Memory B cell (primary cell): Measurements from ENCODE around the gene NGDN.

Experiments used
- ATAC-seq: fragments of 150-1000 bp; cut with Tn5 transposase; 2 replicates; pipeline ENCODE4 v1.10.0; 2021; ENCODE audit warnings: low read depth, mild to moderate bottlenecking, moderate library complexity
- DNase-seq, 2 donors: peaks; one replicate each; pipeline ENCODE4 v3.0.0; 2022; ENCODE audit warnings: low spot score in 2 of 2
- H3K27ac Mint-ChIP-seq: one replicate; pipeline ENCODE4 v1.8.0; 2022; ENCODE audit warnings: mild to moderate bottlenecking, moderate library complexity, mixed read lengths
- H3K27me3 Mint-ChIP-seq: one replicate; pipeline ENCODE4 v1.8.0; 2022; ENCODE audit warnings: mixed read lengths
- H3K36me3 Mint-ChIP-seq: one replicate; pipeline ENCODE4 v1.8.0; 2022; ENCODE audit warnings: mild to moderate bottlenecking, mixed read lengths
- H3K4me1 Mint-ChIP-seq: one replicate; pipeline ENCODE4 v1.8.0; 2022; ENCODE audit warnings: mixed read lengths
- H3K4me3 Mint-ChIP-seq: one replicate; pipeline ENCODE4 v1.8.0; 2022; ENCODE audit warnings: mild to moderate bottlenecking, moderate library complexity, mixed read lengths
- H3K9me3 Mint-ChIP-seq: one replicate; pipeline ENCODE4 v1.8.0; 2022; ENCODE audit warnings: mixed read lengths

NGDN gene

DNA sequence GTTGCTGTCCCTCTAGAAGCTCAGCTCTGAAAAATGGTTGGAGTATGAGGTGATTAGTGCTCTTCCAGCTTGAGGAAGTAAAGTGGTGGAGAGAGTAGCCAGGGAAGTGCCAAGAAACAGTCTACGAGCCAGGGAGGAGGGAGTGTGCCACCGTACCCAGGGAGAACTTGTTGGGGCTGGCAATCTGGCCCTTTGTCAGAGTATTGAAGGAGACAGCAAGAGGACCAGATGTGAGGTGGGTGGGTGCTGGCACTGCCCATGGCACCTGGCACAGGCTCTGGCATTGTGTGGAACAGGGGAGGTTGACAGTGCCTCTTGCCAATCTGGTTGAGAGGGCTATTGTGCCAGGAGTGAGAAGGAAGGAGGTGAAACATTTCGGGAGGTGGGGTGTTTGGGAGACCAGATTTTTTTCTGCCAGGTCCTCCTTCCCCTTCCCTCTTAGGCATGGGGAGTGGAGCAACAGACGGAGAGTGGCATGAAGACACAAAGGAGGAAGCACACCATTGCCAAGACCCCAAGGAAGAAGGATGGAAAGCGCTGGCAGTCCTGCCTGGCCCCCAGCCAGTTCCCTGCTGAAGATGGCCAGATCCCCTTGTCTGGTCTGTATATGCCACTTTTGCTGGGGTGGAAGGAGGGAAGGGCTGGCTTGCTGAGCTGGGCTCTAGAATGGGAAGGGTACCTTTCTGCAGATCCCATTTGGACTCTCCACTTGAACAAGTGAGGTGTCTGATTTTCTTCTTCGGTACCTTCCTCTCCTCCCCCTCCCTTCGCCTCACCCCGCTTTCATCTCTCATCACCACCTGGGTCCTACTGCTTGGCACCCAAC is 44.5 kb downstream of the NGDN start:
- no peak for DNase-seq
- no peak for ATAC-seq
- peaks cover 9% of the 10 kb centered on the region for H3K36me3 Mint-ChIP-seq
- no peaks in the 10 kb centered on the region for H3K9me3 Mint-ChIP-seq
- H3K27me3 Mint-ChIP-seq, result no peaks in the 10 kb centered on the region
- peaks cover 5% of the 10 kb centered on the region for H3K4me1 Mint-ChIP-seq
- no peak overlapping the region for H3K27ac Mint-ChIP-seq
- no peak overlapping the region for H3K4me3 Mint-ChIP-seq

DNA sequence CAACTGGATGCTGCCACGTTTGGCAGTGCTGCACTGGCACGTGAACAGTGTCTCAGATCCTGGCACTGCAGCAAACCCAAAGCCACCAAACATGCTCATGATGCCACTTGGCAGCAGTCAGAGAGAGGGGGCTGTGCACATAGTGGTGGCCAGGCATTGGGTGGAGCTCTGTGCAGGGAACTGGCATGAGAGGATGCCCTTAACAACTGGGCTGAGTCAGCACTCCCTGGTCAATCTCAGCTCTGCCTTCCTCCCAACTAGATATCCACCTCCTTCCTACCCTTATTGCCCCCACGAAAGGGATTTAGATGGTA is 45.1 kb downstream of the NGDN start:
- ATAC-seq (no peak), DNase-seq (no peak)
- no peak overlapping the region for H3K4me3 Mint-ChIP-seq
- H3K27ac Mint-ChIP-seq, result no peak overlapping the region
- no peaks in the 10 kb centered on the region for H3K9me3 Mint-ChIP-seq
- H3K27me3 Mint-ChIP-seq, result no peaks in the 10 kb centered on the region
- peaks cover 5% of the 10 kb centered on the region for H3K4me1 Mint-ChIP-seq
- H3K36me3 Mint-ChIP-seq, result peaks cover 9% of the 10 kb centered on the region

DNA sequence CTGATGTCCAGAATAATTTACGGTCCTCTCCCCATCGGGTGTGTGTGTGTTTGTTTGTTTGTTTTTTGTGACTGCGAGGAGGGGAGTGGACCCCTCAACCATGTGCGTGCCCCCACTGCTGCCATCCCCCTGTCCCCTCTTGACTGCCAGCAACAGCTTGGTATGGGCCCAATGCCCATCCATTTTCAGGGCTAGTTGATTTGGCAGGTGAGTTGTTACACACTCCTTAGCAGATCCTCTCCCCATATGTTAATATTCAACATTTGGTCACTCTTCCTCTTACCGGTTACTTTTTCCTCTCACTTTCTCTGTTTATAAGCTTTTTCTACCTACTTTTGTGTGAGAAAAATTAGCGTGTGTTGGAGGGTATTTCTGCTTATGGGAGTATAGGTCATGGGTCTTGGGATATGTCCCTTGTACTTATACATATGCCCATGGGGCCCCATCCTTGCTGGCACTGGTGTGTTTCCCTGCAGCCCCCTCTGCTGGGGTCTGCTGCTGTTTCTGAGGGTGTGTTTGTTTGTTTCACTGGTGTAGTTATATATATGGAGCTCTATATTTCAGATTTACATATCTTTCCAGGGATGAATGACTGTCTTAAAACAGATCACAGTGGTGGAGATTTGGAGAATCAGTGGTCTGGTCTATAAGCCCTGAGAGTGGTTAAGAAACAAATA is 48.3 kb downstream of the NGDN start:
- H3K36me3 Mint-ChIP-seq, result peaks cover 8% of the 10 kb centered on the region
- no peaks in the 10 kb centered on the region for H3K4me1 Mint-ChIP-seq
- H3K4me3 Mint-ChIP-seq, result no peak overlapping the region
- no peak for ATAC-seq
- no peak overlapping the region for H3K27ac Mint-ChIP-seq
- no peaks in the 10 kb centered on the region for H3K9me3 Mint-ChIP-seq
- no peak for DNase-seq
- no peaks in the 10 kb centered on the region for H3K27me3 Mint-ChIP-seq

DNA sequence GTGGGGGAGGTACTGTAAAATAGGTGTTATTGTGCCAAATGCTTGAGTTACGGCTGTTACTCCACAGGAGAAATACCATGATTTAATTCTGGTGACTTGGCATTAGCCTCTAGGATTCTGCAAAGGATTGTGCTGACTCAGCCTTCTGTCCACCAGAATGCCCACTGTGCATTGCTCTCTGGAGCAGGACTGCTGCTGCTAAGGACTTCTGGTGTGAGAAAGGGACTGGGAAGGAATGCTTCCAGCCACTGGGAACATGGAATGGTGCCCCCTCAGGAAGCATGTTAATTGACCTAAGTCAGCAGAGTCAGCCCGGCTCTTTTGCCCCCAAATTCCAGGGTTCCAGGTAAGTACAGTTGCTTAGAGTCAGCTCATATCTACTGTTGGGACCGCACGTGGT is 49.2 kb downstream of the NGDN start:
- no peak overlapping the region for H3K4me3 Mint-ChIP-seq
- no peak for ATAC-seq
- H3K36me3 Mint-ChIP-seq, result peaks cover 7% of the 10 kb centered on the region
- H3K9me3 Mint-ChIP-seq, result no peaks in the 10 kb centered on the region
- no peak overlapping the region for H3K27ac Mint-ChIP-seq
- no peaks in the 10 kb centered on the region for H3K4me1 Mint-ChIP-seq
- DNase-seq, result no peak
- no peaks in the 10 kb centered on the region for H3K27me3 Mint-ChIP-seq

DNA sequence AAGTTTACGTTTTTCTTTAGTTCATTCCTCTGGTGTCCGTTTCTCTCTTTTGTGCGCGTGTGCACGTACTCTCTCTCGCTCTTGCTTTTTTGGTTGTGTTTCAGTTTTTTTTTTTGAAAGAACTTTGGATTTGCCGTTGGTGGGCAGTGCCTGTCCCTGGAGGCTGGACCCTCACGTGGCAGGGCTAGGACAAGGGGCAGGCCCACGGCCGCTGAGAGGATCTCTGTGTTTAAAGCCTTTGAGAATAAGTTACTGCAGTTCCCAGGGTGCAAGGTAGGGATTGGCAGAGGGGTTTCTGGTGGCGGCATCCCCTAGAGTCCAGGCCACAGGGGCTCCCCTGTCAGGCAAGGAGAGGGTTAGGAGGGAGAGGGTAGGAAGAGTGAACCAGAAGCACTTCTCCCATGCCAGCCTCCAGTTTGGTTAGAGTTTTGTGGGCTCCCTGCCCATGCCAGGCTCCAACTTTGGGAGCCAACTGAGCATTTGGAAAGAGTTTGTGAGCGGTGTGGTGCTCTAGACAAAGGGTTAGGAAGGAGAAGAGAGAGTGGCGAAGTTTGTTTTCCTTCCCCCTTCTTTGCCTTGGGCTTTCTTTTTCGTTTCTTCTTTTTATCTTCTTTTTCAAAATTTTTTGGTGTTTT is 51.5 kb downstream of the NGDN start:
- no peak overlapping the region for H3K4me3 Mint-ChIP-seq
- H3K27ac Mint-ChIP-seq, result no peak overlapping the region
- H3K4me1 Mint-ChIP-seq, result no peaks in the 10 kb centered on the region
- H3K9me3 Mint-ChIP-seq, result no peaks in the 10 kb centered on the region
- no peak for ATAC-seq
- peaks cover 3% of the 10 kb centered on the region for H3K36me3 Mint-ChIP-seq
- no peak for DNase-seq
- H3K27me3 Mint-ChIP-seq, result no peaks in the 10 kb centered on the region

DNA sequence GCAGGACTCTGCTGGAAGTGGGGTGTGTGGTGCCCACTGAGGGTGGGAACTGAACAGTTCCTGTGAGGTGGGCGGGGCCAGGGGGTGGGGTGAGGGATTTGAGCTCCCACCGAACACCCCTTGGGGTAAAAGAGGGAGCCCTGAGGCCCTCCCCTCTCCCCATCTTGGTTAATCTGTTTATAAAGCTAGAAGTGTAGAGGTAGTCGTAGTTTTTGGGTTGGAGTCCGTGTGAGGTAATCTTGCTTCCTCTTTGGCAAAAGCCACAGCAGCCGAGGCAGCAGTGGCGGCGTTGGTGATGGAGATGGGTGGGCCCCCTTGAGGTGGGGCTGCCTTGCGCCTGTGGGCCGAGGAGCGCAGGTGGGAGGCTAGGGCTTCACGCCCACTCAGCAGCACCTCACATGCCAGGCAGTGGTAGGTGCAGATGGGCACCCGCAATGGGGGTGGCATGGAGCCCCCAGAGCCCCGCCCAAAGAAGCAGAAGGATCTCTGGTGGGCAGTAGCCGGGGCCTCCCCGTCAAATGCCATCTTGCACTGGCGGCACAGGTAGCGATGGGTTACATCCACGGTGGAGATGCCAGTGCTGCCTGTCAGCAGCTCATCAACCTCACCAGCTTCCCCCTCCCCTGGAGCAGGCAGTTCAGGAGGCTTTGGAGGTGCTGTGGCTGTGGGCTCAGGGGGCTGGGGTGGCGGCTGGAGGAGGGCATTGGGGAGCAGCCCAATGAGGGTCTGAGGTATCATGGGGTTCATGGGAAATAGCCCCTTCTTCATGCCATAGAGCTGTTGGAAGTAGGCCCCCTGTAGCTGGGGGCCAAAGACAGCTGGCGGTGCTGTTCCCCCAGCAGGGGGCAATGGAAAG is 52.5 kb downstream of the NGDN start:
- peaks cover 3% of the 10 kb centered on the region for H3K36me3 Mint-ChIP-seq
- H3K9me3 Mint-ChIP-seq, result no peaks in the 10 kb centered on the region
- H3K4me3 Mint-ChIP-seq, result no peak overlapping the region
- H3K27me3 Mint-ChIP-seq, result no peaks in the 10 kb centered on the region
- no peak for ATAC-seq
- H3K4me1 Mint-ChIP-seq, result peaks cover 2% of the 10 kb centered on the region
- no peak for DNase-seq
- H3K27ac Mint-ChIP-seq, result no peak overlapping the region

DNA sequence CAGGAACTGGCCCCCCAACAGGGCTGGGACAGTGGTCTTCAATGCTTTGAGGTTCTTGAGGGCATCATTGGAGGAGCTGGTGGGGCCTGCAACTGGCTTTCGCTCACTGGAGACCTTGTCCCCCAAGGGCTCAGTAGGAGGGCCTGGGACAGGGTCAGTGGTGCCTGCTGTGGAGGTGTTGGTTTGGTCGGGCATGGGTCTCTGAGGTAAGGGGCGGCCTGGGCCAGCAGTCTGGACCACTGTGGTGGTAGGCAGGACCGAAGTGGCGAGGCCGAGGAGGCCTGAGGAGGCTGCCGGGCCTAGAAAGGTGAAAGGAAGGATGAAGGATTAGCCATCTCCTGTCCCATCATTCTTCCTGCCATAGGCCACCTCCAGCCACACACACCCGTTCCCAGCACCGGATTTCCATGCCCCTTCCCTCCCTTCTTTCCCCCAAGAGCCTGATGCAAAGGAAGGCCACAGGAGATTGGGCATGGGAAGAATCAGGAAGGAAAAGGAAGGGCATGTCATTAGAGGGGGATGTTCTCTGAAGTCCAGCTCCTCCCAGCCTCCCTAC is 53.2 kb downstream of the NGDN start:
- peaks cover 3% of the 10 kb centered on the region for H3K36me3 Mint-ChIP-seq
- no peak overlapping the region for H3K27ac Mint-ChIP-seq
- H3K27me3 Mint-ChIP-seq, result no peaks in the 10 kb centered on the region
- ATAC-seq (no peak), DNase-seq (no peak)
- no peaks in the 10 kb centered on the region for H3K9me3 Mint-ChIP-seq
- no peak overlapping the region for H3K4me3 Mint-ChIP-seq
- peaks cover 2% of the 10 kb centered on the region for H3K4me1 Mint-ChIP-seq

DNA sequence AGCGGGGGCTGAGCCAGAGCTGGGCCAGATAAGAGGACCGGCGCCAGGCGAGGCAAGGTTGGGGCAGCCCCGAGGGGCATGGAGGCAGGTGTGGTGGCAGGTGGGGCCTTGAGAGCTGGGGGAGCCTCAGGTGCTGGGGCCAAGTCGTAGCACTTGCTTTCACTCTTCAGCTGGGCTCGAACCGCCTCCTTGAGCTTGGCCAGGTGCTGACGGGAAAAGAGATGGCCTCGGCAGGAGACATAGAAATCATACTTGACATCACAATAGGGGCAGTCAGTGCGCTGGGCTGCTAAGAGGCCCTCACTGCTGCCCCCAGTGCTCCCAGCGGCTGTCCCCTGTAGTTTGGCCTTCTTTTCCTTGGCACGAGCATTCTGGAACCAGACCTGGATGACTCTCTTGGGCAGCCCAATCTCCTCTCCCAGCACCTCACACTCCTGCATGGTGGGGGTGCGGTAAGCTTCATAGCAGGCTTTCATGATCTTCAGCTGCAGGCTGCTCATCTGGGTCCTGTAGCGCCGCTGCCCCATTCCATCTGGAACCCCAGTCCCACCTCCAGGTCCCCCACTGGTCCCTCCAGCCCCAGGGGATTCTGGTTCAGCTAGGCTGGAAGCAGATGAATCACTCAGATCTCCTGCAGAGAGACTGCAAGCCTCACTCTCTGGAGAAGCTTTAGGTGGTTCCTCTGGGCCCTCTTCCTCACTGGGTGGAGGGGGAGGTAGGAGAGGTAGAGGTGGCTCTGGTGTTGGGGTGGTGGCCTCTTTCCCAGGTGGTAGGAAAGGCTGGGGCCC is 53.9 kb downstream of the NGDN start:
- DNase-seq (no peak), ATAC-seq (no peak)
- Mint-ChIP-seq H3K36me3 (peaks cover 3% of the 10 kb centered on the region), H3K27me3 (no peaks in the 10 kb centered on the region), H3K27ac (no peak overlapping the region), H3K4me3 (no peak overlapping the region), H3K9me3 (no peaks in the 10 kb centered on the region), H3K4me1 (peaks cover 2% of the 10 kb centered on the region)

DNA sequence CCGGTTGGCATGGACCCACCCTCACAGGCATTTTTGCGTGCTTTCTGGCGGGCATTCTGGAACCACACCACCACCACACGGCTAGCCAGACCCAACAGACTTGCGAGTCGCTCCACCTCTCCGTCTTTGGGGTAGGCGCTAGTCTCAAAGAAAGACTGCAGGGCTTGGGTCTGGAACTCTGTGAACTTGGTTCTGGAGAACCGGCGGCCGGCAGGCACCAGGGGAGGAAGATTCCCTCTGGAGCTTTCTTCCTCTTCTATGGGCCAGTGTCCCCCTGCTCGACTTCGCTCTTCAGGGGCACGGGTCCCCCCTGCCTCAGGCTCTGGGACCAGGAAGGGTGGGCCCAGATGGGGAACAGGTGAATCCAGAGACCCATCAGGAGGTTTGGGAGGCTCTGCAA is 55.5 kb downstream of the NGDN start:
- H3K27me3 Mint-ChIP-seq, result no peaks in the 10 kb centered on the region
- H3K9me3 Mint-ChIP-seq, result no peaks in the 10 kb centered on the region
- H3K4me1 Mint-ChIP-seq, result peaks cover 2% of the 10 kb centered on the region
- peaks cover 3% of the 10 kb centered on the region for H3K36me3 Mint-ChIP-seq
- H3K27ac Mint-ChIP-seq, result no peak overlapping the region
- H3K4me3 Mint-ChIP-seq, result no peak overlapping the region
- no peak for ATAC-seq
- DNase-seq, result no peak

DNA sequence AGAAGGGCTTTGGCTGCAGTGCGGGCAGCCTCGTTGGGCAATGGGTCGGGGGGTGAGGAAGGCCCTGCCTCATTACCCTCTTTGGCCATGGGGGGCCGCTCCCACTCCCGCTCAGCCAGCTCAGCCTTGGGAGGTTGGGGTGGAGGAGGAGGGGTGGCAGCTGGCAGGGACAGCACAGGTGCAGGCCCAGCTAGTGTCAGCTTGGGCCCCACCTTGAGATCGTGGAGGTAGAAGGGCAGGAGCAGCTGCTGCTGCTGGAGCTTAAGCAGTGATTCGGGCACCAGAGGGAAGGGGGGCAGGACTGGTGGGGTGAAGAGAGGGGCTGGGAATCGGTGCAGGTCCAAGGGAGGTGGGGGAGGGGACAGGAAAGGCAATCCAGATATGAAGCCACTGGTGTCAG is 56.1 kb downstream of the NGDN start:
- ATAC-seq (no peak), DNase-seq (no peak)
- H3K27me3 Mint-ChIP-seq, result no peaks in the 10 kb centered on the region
- peaks cover 3% of the 10 kb centered on the region for H3K36me3 Mint-ChIP-seq
- H3K9me3 Mint-ChIP-seq, result no peaks in the 10 kb centered on the region
- peaks cover 2% of the 10 kb centered on the region for H3K4me1 Mint-ChIP-seq
- no peak overlapping the region for H3K4me3 Mint-ChIP-seq
- H3K27ac Mint-ChIP-seq, result no peak overlapping the region
